ENCODE data around the gene KIF26B.

DNA sequence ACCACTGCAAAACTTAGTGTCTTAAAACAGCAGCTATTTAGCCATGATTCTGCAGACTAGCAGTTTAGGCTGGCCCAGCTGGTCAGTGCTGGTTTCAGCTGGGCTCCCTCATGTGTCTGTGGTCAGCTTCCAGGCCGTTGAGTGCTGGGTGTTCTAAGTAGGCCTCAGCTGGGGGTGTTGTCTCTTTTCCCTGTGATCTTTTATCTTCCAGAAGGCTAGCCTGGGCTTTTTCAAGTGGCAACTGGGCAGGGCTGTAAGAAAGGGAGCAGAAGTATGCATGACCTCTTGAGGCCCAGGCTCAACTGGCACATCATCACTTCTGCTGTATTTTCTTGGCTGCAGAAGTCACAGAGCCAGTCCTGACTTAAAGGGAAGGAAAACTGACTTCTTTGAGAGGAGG, 136.1 kb downstream of the KIF26B start:
- TF ChIP-seq, protein P1, sequence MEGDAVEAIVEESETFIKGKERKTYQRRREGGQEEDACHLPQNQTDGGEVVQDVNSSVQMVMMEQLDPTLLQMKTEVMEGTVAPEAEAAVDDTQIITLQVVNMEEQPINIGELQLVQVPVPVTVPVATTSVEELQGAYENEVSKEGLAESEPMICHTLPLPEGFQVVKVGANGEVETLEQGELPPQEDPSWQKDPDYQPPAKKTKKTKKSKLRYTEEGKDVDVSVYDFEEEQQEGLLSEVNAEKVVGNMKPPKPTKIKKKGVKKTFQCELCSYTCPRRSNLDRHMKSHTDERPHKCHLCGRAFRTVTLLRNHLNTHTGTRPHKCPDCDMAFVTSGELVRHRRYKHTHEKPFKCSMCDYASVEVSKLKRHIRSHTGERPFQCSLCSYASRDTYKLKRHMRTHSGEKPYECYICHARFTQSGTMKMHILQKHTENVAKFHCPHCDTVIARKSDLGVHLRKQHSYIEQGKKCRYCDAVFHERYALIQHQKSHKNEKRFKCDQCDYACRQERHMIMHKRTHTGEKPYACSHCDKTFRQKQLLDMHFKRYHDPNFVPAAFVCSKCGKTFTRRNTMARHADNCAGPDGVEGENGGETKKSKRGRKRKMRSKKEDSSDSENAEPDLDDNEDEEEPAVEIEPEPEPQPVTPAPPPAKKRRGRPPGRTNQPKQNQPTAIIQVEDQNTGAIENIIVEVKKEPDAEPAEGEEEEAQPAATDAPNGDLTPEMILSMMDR (conservative IDR thresholded peaks at IDR 0.05; ENCODE audit: low read length): no peak
- TF ChIP-seq EZH2phosphoT487 (IDR thresholded peaks at IDR 0.05; ENCODE audit: borderline replicate concordance, low read depth, low read length): no peak

All from OCI-LY7 (cell line).